ENCODE measurements around the gene FCAR.
"Not testable (repeated sequence)": the region's sequence is repeated elsewhere in the genome, so short reads cannot be mapped to it uniquely, and the experiment has no call there.

FCAR gene

GRCh38 chr19:54873990-54874389 lies at the start of gene FCAR:
Gene FCAR, plus strand, starts transcription at chr19:54874235. Its CDS starts 55 bp downstream, at chr19:54874290.
- DNase-seq, result no peak

DNA sequence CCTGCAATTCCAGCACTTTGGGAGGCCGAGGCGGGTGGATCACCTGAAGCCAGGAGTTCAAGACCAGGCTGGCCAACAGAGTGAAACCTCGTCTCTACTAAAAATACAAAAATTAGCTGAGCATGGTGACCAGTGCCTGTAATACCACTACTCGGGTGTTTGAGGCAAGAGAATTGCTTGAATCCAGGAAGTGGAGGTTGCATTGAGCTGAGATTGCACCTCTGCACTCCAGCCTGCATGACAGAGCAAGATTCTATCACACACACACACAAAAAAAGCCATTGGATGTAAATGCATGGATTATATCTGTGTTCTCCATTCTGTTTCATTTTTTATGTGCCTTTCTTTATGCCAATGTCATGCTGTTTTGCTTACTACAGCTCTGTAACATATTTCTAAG lies 49.6 kb upstream of the FCAR start:
- DNase-seq, result not testable (repeated sequence)

- not testable (repeated sequence) for DNase-seq
Observed at GRCh38 chr19:54825326-54825725, 48.7 kb upstream of the FCAR start.

- not testable (repeated sequence) for DNase-seq
Observed at GRCh38 chr19:54828064-54828463, 46.0 kb upstream of the FCAR start.

- not testable (repeated sequence) for DNase-seq
Observed at GRCh38 chr19:54832496-54832895, 41.5 kb upstream of the FCAR start, which contains the start of gene KIR2DS4. Gene KIR2DS4, plus strand, starts transcription at chr19:54832676.

DNA sequence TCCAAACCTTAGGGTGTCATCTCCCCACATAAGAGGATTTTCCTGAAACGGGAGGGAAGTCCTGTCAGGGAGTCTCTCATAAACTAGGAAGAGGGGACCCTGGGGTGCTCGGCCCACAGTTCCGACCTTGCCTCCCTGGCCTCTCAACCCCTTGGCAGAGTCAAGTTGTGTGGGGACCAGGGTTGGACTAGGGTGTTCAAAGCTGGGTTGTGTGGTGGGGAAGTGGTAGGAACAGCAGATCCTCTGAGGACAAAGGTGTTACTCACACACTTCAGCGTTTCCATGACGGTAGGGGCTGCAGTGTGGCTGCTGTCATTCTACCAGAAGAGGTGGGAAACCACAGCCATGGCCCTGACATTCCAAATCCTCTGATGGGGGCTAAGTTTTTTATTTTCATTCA lies 38.9 kb upstream of the FCAR start:
- DNase-seq, result not testable (repeated sequence)

DNA sequence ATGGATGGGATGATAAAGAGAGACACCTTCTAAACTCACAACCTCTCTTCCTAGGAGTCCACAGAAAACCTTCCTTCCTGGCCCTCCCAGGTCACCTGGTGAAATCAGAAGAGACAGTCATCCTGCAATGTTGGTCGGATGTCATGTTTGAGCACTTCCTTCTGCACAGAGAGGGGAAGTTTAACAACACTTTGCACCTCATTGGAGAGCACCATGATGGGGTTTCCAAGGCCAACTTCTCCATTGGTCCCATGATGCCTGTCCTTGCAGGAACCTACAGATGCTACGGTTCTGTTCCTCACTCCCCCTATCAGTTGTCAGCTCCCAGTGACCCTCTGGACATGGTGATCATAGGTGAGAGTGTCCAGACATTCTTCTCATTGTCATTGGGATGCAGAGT lies 36.5 kb upstream of the FCAR start:
- not testable (repeated sequence) for DNase-seq

DNA sequence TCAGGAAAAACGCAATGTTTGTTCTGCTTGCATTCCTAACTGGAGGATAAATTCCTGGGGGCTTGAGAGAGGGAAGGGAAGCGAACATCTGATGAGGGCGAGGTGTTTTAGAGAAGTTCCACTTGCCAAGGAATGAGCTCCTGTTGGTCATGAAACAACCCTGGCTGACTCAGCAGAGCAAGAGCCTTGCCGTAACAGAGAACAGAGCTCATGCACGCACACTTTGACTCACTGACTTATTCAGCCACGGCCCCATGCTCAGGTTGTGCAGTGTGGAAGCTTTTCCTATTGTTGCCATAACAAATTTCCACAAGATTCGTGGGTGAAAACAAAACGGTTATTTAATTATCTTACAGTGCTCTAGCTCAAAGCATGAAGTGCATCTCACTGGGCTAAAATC lies 30.9 kb upstream of the FCAR start:
- not testable (repeated sequence) for DNase-seq

GRCh38 chr19:54850061-54850640 lies 23.9 kb upstream of the FCAR start, which contains the start of gene KIR3DL2:
Gene KIR3DL2, plus strand, starts transcription at chr19:54850443. Its CDS starts 33 bp downstream, at chr19:54850476.
- not testable (repeated sequence) for DNase-seq

- DNase-seq, result no peak
Observed at GRCh38 chr19:54850930-54851329, 23.1 kb upstream of the FCAR start.

GRCh38 chr19:54851353-54851752 lies 22.7 kb upstream of the FCAR start:
- DNase-seq, result no peak

DNA sequence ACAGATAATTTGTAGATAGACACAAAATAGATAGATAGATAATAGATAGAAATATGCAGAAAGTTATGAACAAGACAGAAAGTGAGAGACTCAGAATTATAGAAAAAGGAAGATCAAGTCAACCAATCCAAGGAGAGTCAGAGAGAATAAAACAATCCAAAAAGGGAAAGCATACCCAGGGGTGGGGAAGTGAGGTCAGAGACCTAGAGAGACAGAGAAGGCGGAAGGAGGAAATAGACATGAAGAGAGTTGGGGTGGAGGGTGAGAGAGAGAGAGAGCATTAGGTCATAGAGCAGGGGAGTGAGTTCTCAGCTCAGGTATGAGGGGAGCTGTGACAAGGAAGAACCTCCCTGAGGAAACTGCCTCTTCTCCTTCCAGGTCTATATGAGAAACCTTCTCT lies 18.8 kb upstream of the FCAR start:
- not testable (repeated sequence) for DNase-seq

DNA sequence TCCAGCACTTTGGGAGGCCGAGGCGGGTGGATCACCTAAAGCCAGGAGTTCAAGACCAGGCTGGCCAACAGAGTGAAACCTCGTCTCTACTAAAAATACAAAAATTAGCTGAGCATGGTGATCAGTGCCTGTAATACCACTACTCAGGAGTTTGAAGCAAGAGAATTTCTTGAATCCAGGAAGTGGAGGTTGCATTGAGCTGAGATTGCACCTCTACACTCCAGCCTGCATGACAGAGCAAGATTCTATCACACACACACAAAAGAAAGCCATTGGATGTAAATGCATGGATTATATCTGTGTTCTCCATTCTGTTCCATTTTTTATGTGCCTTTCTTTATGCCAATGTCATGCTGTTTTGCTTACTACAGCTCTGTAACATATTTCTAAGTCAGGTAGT lies 15.6 kb upstream of the FCAR start:
- not testable (repeated sequence) for DNase-seq

DNA sequence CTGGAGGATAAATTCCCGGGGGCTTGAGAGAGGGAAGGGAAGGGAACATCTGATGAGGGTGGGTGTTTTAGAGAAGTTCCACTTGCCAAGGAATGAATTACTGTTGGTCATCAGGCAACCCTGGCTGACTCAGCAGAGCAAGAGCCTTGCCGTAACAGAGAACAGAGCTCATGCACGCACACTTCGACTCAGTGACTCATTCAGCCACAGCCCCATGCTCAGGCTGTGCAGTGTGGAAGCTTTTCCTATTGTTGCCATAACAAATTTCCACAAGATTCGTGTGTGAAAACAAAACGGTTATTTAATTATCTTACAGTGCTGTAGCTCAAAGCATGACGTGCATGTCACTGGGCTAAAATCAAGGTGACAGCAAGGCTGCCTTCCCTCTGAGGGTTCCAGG lies 14.6 kb upstream of the FCAR start:
- not testable (repeated sequence) for DNase-seq

DNA sequence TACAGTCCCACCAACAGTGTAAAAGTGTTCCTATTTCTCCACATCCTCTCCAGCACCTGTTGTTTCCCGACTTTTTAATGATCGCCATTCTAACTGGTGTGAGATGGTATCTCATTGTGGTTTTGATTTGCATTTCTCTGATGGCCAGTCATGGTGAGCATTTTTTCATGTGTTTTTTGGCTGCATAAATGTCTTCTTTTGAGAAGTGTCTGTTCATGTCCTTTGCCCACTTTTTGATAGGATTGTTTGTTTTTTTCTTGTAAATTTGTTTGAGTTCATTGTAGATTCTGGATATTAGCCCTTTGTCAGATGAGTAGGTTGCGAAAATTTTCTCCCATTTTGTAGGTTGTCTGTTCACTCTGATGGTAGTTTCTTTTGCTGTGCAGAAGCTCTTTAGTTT lies 10.6 kb upstream of the FCAR start:
- DNase-seq, result not testable (repeated sequence)

GRCh38 chr19:54871696-54872095 lies 2.3 kb upstream of the FCAR start:
- DNase-seq, result no peak

DNA sequence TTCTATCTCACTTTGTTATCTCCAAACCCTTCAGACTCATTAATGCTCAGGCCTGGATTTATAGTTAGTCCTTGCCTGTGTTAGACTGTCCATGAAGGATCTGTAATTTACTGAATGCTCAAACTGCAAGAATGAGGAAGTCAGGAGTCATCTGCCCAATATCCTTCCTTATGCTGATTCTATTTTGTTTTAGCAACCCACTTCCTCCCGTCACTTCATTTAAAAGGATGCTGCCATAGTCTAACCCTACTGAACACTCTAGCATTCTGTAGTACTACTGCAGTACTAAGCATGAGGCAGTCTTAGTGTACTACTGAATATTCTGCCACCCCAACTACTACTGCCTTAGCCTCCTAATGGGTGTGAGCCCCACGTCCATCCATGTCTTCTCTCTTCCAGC lies 1.5 kb downstream of the FCAR start:
- DNase-seq, result no peak

DNA sequence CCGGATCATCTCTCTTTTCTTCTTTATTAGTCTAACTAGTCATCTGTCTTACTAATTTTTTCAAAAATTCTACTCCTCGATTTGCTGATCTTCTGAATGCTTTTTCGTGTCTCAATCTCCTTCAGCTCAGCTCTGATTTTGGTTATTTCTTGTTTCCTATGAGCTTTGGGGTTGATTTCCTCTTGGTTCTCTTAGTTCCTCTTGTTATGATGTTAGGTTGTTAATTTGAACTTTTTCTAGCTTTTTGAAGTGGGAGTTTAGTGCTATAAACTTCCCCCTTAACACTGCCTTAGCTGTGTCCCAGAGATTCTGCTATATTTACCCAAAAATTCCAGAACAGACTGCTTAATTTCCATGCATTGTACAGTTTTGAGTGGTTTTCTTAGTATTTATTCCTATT lies 3.4 kb downstream of the FCAR start:
- no peak for DNase-seq

- no peak for DNase-seq
Observed at GRCh38 chr19:54881884-54882283, 7.8 kb downstream of the FCAR start.

- no peak for DNase-seq
Observed at GRCh38 chr19:54882758-54883157, 8.7 kb downstream of the FCAR start.

DNA sequence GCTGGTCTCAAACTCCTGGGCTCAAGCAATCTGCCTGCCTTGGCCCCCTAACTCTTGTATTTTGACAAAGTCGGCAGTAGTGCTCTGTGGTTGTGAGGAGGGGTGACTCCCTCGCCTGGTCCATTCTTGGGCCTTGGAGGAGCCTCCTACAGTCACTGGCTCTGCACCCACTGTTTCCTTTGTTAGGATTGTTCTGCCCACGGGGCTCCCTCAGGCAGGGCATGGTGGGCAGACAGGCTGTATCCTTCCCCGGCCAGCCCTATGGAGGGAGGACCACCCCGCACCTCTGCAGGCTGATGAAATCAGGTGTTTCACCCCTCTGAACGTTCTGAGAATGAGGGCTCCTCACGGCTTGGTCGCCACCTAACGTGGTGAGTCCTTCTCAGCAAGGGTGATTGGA lies 9.2 kb downstream of the FCAR start:
- no peak for DNase-seq

DNA sequence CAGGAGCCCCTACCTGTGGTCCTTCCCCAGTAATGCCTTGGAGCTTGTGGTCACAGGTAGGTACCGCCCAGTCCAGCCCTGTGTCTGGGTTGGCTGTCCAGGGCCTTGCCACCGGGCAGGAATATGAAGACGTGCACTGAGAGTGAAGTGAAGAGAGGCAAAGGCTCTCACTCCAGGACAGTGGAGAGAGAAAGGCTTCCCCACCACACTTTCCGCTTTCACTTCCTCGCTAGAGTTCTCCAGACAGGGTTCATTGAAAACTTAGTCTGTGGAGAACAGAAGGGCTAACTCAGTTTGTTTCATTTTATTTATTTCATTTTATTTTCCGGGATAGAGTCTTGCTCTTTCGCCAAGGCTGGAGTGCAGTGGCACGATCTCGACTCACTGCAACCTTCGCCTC lies 14.2 kb downstream of the FCAR start:
- DNase-seq, result no peak

- no peak for DNase-seq
Observed at GRCh38 chr19:54889566-54889965, 15.5 kb downstream of the FCAR start.

GRCh38 chr19:54893406-54893805 lies 19.4 kb downstream of the FCAR start:
- DNase-seq, result no peak

GRCh38 chr19:54894106-54894505 lies 20.1 kb downstream of the FCAR start:
- not testable (repeated sequence) for DNase-seq
